Activated CD4-positive, alpha-beta T cell treated with anti-CD3 and anti-CD28 coated beads, Interleukin-2, amount 50 U/mL, for 48 hours (primary cell): ENCODE measurements around the gene ATXN7L1.

Experiments used
- DNase-seq, 2 experiments: peaks; one replicate each; pipeline ENCODE4 v3.0.0-alpha.2; 2020

Gene ATXN7L1

GRCh38 chr7:105664816-105665525, 211.4 kb downstream of the ATXN7L1 start:
- no peak for DNase-seq

GRCh38 chr7:105662998-105663397, 213.4 kb downstream of the ATXN7L1 start:
- DNase-seq, result no peak

- no peak for DNase-seq
These were observed 214.8 kb downstream of the ATXN7L1 start for GRCh38 chr7:105661625-105662024.

GRCh38 chr7:105656922-105657521, 219.4 kb downstream of the ATXN7L1 start:
- DNase-seq, result peak; percentile 79 to 84

GRCh38 chr7:105655500-105656380, 220.7 kb downstream of the ATXN7L1 start:
- no peak for DNase-seq

GRCh38 chr7:105655067-105655466, 221.3 kb downstream of the ATXN7L1 start:
- DNase-seq, result no peak

- DNase-seq, result no peak
These were observed 222.2 kb downstream of the ATXN7L1 start for GRCh38 chr7:105654095-105654686.

GRCh38 chr7:105653441-105654005, 222.9 kb downstream of the ATXN7L1 start:
- DNase-seq, result no peak

- DNase-seq, result peak; percentile 75 to 80
These were observed 223.9 kb downstream of the ATXN7L1 start for GRCh38 chr7:105652359-105652993.

- DNase-seq, result no peak
These were observed 224.6 kb downstream of the ATXN7L1 start for GRCh38 chr7:105651798-105652197.

- DNase-seq, result no peak
These were observed 225.9 kb downstream of the ATXN7L1 start for GRCh38 chr7:105650382-105650970.

- DNase-seq, result no peak
These were observed 226.5 kb downstream of the ATXN7L1 start for GRCh38 chr7:105649727-105650381.

GRCh38 chr7:105648561-105649401, 227.6 kb downstream of the ATXN7L1 start:
- DNase-seq, result no peak

- DNase-seq, result peak in 1 of 2 experiments; percentile 12
These were observed 228.8 kb downstream of the ATXN7L1 start for GRCh38 chr7:105647591-105647990.

- DNase-seq, result no peak
These were observed 231.5 kb downstream of the ATXN7L1 start for GRCh38 chr7:105644937-105645336.

GRCh38 chr7:105643851-105644250, 232.5 kb downstream of the ATXN7L1 start:
- no peak for DNase-seq

GRCh38 chr7:105643384-105643783, 233.0 kb downstream of the ATXN7L1 start:
- DNase-seq, result no peak

GRCh38 chr7:105642264-105642663, 234.1 kb downstream of the ATXN7L1 start:
- no peak for DNase-seq

GRCh38 chr7:105640956-105641810, 235.2 kb downstream of the ATXN7L1 start:
- DNase-seq, result no peak
